GM19193 (cell line): Measurements from ENCODE around the gene TXNDC12.
A peak's percentile ranks its signal among the peaks of the same experiment; 100 is the strongest.

Experiments used
- POLR2A ChIP-seq: IDR thresholded peaks from 4 replicates; pipeline ENCODE4 v1.6.1; 2011; ENCODE audit not compliant: insufficient read depth, insufficient read length; ENCODE audit errors: extremely low read depth

The TXNDC12 gene

GRCh38 chr1:52055066-52055865 lies at the start of gene TXNDC12:
TSS of gene TXNDC12 (minus strand) at chr1:52055191. CDS start at chr1:52055096, 95 bp downstream.
- peak; percentile 87 for TF ChIP-seq POLR2A

- no peak for TF ChIP-seq POLR2A
Measured at GRCh38 chr1:52102336-52103013, 47.5 kb upstream of the TXNDC12 start.

- TF ChIP-seq POLR2A = no peak
Measured at GRCh38 chr1:52098139-52098871, 43.3 kb upstream of the TXNDC12 start.

- TF ChIP-seq POLR2A = no peak
Measured at GRCh38 chr1:52096216-52096615, 41.2 kb upstream of the TXNDC12 start.

GRCh38 chr1:52080014-52080415 lies 25.0 kb upstream of the TXNDC12 start:
- TF ChIP-seq POLR2A = no peak

- TF ChIP-seq POLR2A = no peak
Measured at GRCh38 chr1:52072291-52072690, 17.3 kb upstream of the TXNDC12 start.

- no peak for TF ChIP-seq POLR2A
Measured at GRCh38 chr1:52070704-52071103, 15.7 kb upstream of the TXNDC12 start.

- TF ChIP-seq POLR2A = no peak
Measured at GRCh38 chr1:52063192-52063591, 8.2 kb upstream of the TXNDC12 start.

- no peak for TF ChIP-seq POLR2A
Measured at GRCh38 chr1:52060822-52061221, 5.8 kb upstream of the TXNDC12 start.

- no peak for TF ChIP-seq POLR2A
Measured at GRCh38 chr1:52059888-52060287, 4.9 kb upstream of the TXNDC12 start.

GRCh38 chr1:52059321-52059720 lies 4.3 kb upstream of the TXNDC12 start:
- TF ChIP-seq POLR2A = no peak

- TF ChIP-seq POLR2A = no peak
Measured at GRCh38 chr1:52057876-52058415, 3.0 kb upstream of the TXNDC12 start.

GRCh38 chr1:52057255-52057654 lies 2.3 kb upstream of the TXNDC12 start:
- TF ChIP-seq POLR2A = no peak

- no peak for TF ChIP-seq POLR2A
Measured at GRCh38 chr1:52056937-52057231, 1.9 kb upstream of the TXNDC12 start.
